Hematopoietic multipotent progenitor cell treated with erythropoietin and hydrocortisone succinate and interleukin-3 and kit ligand, for 15 days (in vitro differentiated cells): ENCODE measurements around the gene ASPG.

Experiments used
- DNase-seq: peaks from one replicate; pipeline ENCODE4 v3.0.0-alpha.2; 2015; ENCODE audit warnings: low spot score

Gene ASPG

DNA sequence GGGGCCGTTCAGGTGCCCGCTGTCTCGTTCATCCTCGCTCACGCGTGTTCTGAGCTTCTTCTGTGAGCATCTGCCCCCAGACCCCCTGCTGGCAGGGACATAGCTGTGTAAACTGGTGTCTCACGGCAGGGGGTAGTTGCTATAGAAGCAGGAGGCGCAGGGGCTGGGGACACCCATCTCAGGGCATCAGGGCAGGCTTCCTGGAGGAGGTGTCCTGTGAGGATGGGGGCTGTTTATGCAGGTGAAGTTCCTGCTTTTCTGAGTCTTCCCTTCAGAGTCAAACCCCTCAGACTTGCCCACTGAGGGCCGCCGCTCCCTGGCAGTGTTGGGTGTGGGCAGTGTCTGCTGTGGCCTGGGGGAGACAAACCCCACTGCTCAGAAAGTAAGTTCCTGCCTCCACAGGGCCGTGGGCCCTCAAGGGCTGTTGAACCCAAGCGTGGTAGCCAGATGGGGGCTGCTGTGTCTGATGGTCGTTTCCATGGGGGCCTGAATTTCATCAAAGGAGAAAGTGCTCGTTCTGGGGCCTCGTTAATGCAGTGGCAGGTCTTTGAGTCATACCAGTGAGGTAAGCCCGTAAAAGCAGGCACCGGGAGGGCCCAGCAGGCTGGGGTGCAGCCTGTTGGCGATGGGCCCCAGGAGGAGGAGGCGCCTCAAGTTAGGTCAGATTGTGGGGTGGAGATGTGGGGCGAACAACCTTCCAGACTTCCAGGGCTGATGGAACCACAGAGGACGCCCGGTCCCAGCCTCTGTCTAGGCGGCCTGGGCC lies 76.3 kb downstream of the ASPG start:
- peak; percentile 65 for DNase-seq

DNA sequence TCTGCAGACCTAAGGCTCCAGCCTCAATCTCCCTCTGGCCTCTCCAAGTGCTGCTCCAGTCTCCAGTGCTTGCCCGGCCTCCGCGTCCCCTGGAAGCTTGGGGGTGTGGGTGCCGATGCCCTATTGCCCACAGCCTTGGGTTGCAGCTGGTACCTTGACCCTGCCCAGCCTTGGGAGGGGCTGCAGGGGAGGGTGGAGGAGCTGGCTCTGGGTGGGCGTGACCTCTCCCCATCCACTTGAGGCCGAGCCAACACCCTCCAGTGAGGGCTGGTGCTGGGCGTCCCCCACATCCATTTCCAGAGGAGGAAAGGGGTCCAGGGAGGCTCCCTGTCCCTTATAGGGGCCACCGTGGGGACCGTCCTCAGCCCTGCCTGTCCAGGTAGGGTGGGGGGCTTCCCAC lies 77.0 kb downstream of the ASPG start:
- no peak for DNase-seq

DNA sequence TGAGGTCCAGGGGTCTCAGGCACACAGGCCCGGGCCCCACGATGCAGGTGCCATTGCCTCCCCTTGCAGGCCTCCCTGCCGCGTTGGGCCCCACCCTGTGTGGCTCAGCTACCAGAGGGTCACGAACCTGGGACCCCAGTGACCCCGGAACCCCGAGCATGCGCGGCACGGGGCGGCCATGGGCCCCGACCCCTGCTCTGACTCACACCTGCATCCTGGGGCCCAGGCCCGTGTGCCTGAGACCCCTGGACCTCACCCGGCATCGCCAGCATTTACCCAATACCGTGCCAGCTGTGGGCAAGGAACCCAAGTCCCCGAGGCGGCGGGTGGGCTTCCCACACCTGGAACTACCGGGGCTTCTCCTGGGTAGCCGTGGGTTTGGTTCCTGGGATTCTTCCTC lies 78.0 kb downstream of the ASPG start:
- no peak for DNase-seq

DNA sequence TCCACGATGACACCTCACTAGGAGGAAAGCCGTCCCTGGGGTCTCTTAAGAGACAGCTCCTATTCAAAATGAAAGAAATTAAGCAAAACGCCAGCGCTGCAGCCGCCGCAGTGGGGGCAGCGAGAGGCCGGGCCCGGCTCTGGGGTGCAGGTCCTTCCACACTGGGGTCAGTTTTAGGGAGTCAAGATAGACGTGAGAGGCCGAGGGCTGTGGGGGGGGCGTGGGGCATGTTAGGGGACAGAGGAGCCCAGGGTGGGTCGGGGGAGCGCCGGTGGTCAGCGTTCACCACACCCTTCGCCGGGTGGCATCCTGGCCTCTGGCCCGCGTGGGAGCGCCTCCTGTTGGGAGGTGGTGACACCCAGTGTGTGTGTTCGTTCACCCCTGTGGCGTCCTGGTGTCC lies 78.5 kb downstream of the ASPG start:
- DNase-seq: no peak

DNA sequence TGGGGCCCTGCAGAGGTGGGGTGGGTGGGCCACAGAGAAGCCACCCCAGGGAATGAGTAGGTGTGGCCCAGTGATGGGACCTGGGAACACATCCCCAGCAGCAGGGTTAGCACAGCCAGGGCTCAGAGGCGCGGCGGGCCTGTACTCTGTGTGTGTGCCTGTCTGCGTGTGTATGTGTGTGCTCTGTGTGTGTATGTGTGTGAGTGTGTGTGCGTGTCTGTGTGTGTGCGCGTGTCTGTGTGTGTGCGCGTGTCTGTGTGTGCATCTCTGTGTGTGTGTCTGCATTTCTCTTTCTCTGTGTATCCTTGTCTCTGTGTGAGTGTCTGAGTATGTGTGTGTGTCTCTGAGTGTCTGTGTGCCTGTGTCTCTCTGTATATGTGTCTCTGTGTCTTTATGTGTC lies 79.0 kb downstream of the ASPG start:
- DNase-seq: no peak
